HL-60 (cell line): ENCODE results near the gene WNT8A.
"Not testable (repeated sequence)": the region's sequence is repeated elsewhere in the genome, so short reads cannot be mapped to it uniquely, and the experiment has no call there.

Experiments
- DNase-seq, 2 experiments: peaks; one replicate each; pipeline ENCODE4 v3.0.0-alpha.2; 2010 to 2020; ENCODE audit warnings: low read depth in 1 of 2, low spot score in 1 of 2
- H3K27ac ChIP-seq: fragments of 250-450 bp; sonication (Bioruptor Pico); replicated peaks from 2 replicates; pipeline ENCODE4 v1.5.1; 2020; ENCODE audit warnings: mild to moderate bottlenecking, moderate library complexity
- H3K27me3 ChIP-seq: fragments of 250-450 bp; sonication (Bioruptor Pico); 2 replicates; pipeline ENCODE4 v1.5.1; 2021; ENCODE audit warnings: mild to moderate bottlenecking, moderate library complexity; ENCODE audit not compliant: insufficient read depth, poor library complexity, severe bottlenecking
- H3K4me3 ChIP-seq: replicated peaks from 2 replicates; pipeline ENCODE4 v1.5.1; 2011; ENCODE audit warnings: mild to moderate bottlenecking, control low read depth, low read length; ENCODE audit not compliant: insufficient read depth
- GABPA ChIP-seq: IDR thresholded peaks from 2 replicates; pipeline ENCODE4 v1.6.1; 2012; ENCODE audit warnings: low read depth
- POLR2AphosphoS5 ChIP-seq: IDR thresholded peaks from 2 replicates; pipeline ENCODE4 v1.6.1; 2012; ENCODE audit warnings: low read depth
- REST ChIP-seq: IDR thresholded peaks from 2 replicates; pipeline ENCODE4 v1.6.1; 2012; ENCODE audit warnings: low read depth; ENCODE audit not compliant: insufficient replicate concordance
- SPI1 ChIP-seq: IDR thresholded peaks from 2 replicates; pipeline ENCODE4 v1.6.1; 2012; ENCODE audit warnings: low read depth, mild to moderate bottlenecking, borderline replicate concordance
- TF ChIP-seq, protein P1 (sequence below): IDR thresholded peaks from one replicate; pipeline ENCODE4 v1.5.1; 2011; ENCODE audit warnings: low read length, control low read depth, inconsistent platforms; ENCODE audit not compliant: insufficient read depth

WNT8A gene

DNA sequence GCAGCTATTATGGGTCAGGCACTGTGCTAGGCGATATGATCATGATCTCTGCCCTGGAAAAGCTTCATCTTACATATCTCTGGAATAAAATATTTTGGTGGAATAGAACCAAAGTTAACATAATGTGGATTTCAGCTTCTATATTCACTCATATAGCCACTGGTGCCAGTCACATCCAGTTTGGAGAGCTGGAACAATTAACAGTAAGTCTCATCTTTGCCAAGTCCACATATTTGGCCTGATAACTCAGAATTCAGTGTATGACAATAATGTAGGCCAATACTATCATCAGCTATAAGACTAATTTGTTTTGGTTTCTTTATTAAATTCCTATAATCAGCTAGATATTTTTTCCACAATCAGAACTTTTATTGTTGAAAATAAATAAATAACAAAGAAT is 45.0 kb upstream of the WNT8A start:
- TF ChIP-seq SPI1 (no peak), POLR2AphosphoS5 (no peak), GABPA (no peak)
- no peak overlapping the region for H3K27ac ChIP-seq
- H3K27me3 ChIP-seq, result no peaks in the 10 kb centered on the region

GRCh38 chr5:138045283-138045682 is 38.5 kb upstream of the WNT8A start:
- not testable (repeated sequence) for H3K4me3 ChIP-seq, DNase-seq, H3K27ac ChIP-seq, H3K27me3 ChIP-seq

More for the DNA sequence above, 45.0 kb upstream of the WNT8A start:
- no peak overlapping the region for H3K4me3 ChIP-seq
- DNase-seq, result no peak

DNA sequence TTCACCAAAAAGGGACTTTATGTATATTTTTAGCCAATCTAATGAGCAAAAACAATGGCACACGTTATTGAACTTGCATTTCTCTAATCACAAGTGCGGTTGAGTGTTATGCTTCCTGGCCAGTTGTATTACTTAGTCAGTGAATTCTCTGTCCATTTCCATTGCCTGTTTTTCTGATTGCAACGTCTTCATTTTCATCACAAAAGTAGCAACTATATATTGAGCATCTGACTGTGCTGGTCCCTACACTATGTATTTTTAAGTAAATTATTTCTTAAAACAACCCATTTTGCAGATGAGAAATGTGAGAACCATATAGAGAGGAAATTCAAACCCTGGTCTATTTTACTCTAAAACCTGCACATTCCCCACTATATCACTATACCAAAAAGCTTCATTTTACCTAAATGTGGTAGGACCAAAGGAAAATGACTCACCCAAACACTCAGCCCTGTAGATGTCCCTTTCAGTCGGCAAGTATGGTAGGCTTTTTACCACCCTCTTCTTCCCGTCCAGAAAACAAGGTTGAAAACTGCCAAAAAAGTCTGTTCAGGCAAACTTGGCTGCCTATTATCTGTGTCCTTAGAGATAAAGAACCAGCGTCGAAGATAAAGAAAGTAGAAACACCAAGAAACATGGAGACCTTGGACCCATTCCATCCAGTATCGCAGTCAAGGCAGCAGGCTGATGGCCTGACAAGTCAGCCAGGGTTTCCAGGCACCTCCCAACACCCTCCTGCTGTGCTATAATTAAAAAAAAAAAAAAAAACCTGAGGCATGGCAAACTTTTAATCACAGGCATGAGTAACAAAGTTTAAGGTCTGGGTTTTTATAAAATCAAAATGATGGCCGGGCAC is 32.2 kb upstream of the WNT8A start:
- Histone ChIP-seq H3K4me3 (no peak overlapping the region), H3K27me3 (no peaks in the 10 kb centered on the region), H3K27ac (no peak overlapping the region)
- DNase-seq, result no peak
- TF ChIP-seq, protein P1, sequence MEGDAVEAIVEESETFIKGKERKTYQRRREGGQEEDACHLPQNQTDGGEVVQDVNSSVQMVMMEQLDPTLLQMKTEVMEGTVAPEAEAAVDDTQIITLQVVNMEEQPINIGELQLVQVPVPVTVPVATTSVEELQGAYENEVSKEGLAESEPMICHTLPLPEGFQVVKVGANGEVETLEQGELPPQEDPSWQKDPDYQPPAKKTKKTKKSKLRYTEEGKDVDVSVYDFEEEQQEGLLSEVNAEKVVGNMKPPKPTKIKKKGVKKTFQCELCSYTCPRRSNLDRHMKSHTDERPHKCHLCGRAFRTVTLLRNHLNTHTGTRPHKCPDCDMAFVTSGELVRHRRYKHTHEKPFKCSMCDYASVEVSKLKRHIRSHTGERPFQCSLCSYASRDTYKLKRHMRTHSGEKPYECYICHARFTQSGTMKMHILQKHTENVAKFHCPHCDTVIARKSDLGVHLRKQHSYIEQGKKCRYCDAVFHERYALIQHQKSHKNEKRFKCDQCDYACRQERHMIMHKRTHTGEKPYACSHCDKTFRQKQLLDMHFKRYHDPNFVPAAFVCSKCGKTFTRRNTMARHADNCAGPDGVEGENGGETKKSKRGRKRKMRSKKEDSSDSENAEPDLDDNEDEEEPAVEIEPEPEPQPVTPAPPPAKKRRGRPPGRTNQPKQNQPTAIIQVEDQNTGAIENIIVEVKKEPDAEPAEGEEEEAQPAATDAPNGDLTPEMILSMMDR, result no peak
- TF ChIP-seq SPI1 (no peak), POLR2AphosphoS5 (no peak), REST (no peak), GABPA (no peak)

GRCh38 chr5:138052718-138053117 is 31.1 kb upstream of the WNT8A start:
- not testable (repeated sequence) for H3K27me3 ChIP-seq, DNase-seq, H3K4me3 ChIP-seq, H3K27ac ChIP-seq

- H3K27ac ChIP-seq, result no peak overlapping the region
- DNase-seq, result no peak
- H3K4me3 ChIP-seq, result no peak overlapping the region
- no peaks in the 10 kb centered on the region for H3K27me3 ChIP-seq
- TF ChIP-seq SPI1 (no peak), POLR2AphosphoS5 (no peak), GABPA (no peak), REST (no peak)
- TF ChIP-seq, protein P1, result no peak
Measured at GRCh38 chr5:138053554-138053953, 30.3 kb upstream of the WNT8A start.
